ENCODE data around the gene TTLL10.

GRCh38 chr1:1187938-1188337 is 14.3 kb downstream of the TTLL10 start:
- no peak for TF ChIP-seq CTCF (IDR thresholded peaks at IDR 0.05)
- no peak for TF ChIP-seq POLR2AphosphoS5 (IDR thresholded peaks at IDR 0.05)
- TF ChIP-seq POLR2A (IDR thresholded peaks at IDR 0.05) = no peak
- no peak for TF ChIP-seq EP300 (IDR thresholded peaks at IDR 0.05)

Data from stomach (tissue), 4 donors.